Thyroid gland (tissue), 4 donors: ENCODE results near the gene IRF9. TPM values are rescaled to one million over a fixed set of nuclear protein-coding genes. Genes with fewer than 3 reads are reported as not detected.

Experiments
- DNase-seq, 2 donors: peaks; one replicate each; pipeline ENCODE4 v3.0.0-alpha.2; 2019
- H3K27ac ChIP-seq, 3 donors: fragments of 200-600 bp; sonication (generic); 1 replicate in 2 of 3; 2 replicates in 1 of 3; pipeline ENCODE4 v1.5.1; 2016 to 2019; ENCODE audit warnings: mild to moderate bottlenecking in 1 of 3, moderate library complexity in 1 of 3
- H3K27me3 ChIP-seq: fragments of 200-600 bp; sonication (generic); one replicate; pipeline ENCODE4 v1.5.1; 2019
- H3K36me3 ChIP-seq, 2 donors: fragments of 200-600 bp; sonication (generic); one replicate each; pipeline ENCODE4 v1.5.1; 2016 to 2019
- H3K4me1 ChIP-seq, 2 donors: fragments of 200-600 bp; sonication (generic); one replicate each; pipeline ENCODE4 v1.5.1; 2017 to 2019
- H3K4me3 ChIP-seq, 3 donors: fragments of 200-600 bp; sonication (generic); replicated peaks in 1 of 3; 1 replicate in 2 of 3; 2 replicates in 1 of 3; pipeline ENCODE4 v1.5.1; 2016; ENCODE audit warnings: mild to moderate bottlenecking in 1 of 3
- H3K9me3 ChIP-seq: fragments of 200-600 bp; sonication (generic); one replicate; pipeline ENCODE4 v1.5.1; 2017
- CTCF ChIP-seq, 6 experiments: fragments of 200-600 bp in 3 of 6; fragments of 450-650 bp in 3 of 6; sonication (generic) in 3 of 6; IDR thresholded peaks; one replicate each; pipeline ENCODE4 v1.5.1; 2016 to 2019; ENCODE audit warnings: antibody characterized with exemption in 6 of 6, mild to moderate bottlenecking in 2 of 6, inconsistent platforms in 1 of 6, moderate library complexity in 1 of 6
- POLR2A ChIP-seq, 2 donors: fragments of 450-650 bp; IDR thresholded peaks; one replicate each; pipeline ENCODE4 v1.6.1; 2017; ENCODE audit warnings: antibody characterized with exemption in 2 of 2, mild to moderate bottlenecking in 2 of 2, moderate library complexity in 1 of 2
- WGBS, 2 donors: methylation state at CpG; one replicate each; pipeline ENCODE4 v1.1.5; 2017; 5-methylcytosine and 5-hydroxymethylcytosine counted together
- intact Hi-C: fragments of 100-400 bp; cut with DNase I; formaldehyde crosslinking; loops from one replicate; pipeline ENCODE4 v1.15.1; 2023
- total RNA-seq, 4 donors: library from RNA; depleted of rRNA; stranded (reverse); fragments of >200 nt; gene quantifications; one replicate each; pipeline ENCODE4 v1.2.3, GENCODE V29; 2016

Gene IRF9
- total RNA-seq, 4 donors from 2014 or later = 55.1 to 92.3 (median 70.0) TPM

GRCh38 chr14:24155100-24155499, 6.0 kb upstream of the IRF9 start:
- H3K27ac ChIP-seq = no peak overlapping the region

GRCh38 chr14:24156840-24157239, 4.2 kb upstream of the IRF9 start:
- WGBS, 2 donors = 91 to 92% methylated on average over 1 of the region's 1 CpG
- Histone ChIP-seq H3K27ac (no peak overlapping the region), H3K4me3 (no peak overlapping the region), H3K36me3 (peaks cover 36 to 49% of the 10 kb centered on the region in 2 donors), H3K4me1 (peaks cover 4 to 10% of the 10 kb centered on the region in 2 donors), H3K9me3 (no peaks in the 10 kb centered on the region), H3K27me3 (no peaks in the 10 kb centered on the region)
- no peak for TF ChIP-seq CTCF (IDR thresholded peaks at IDR 0.05)
- no peak for TF ChIP-seq POLR2A (IDR thresholded peaks at IDR 0.05)
- intact Hi-C loops = no loop called here
- DNase-seq = no peak

More at GRCh38 chr14:24155100-24155499, 6.0 kb upstream of the IRF9 start:
- Histone ChIP-seq H3K27me3 (no peaks in the 10 kb centered on the region), H3K4me3 (no peak overlapping the region), H3K4me1 (no peaks in the 10 kb centered on the region), H3K9me3 (no peaks in the 10 kb centered on the region), H3K36me3 (peaks cover 49 to 61% of the 10 kb centered on the region in 2 donors)
- no peak for DNase-seq
- no peak for TF ChIP-seq CTCF (IDR thresholded peaks at IDR 0.05)
- TF ChIP-seq POLR2A (IDR thresholded peaks at IDR 0.05) = no peak
- intact Hi-C loops = no loop called here
- WGBS, 2 donors = 91 to 97% methylated on average over 9 to 10 of the region's 10 CpGs

DNA sequence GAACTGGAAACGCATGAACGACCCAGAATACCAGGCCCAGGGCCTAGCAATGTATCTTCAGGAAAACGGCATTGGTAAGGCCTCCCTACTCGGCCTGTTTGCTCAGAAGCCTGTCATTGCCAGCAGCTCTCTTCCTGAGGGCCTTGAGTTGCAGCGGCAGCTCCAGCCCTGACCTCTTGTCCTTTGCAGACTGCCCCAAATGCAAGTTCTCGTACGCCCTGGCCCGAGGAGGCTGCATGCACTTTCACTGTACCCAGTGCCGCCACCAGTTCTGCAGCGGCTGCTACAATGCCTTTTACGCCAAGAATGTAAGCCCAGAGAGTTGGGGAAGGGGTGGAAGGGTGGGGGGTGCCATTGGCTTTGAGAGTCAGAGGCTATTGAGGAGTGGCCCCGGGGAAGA, 3.7 kb upstream of the IRF9 start:
- WGBS, 2 donors = 91 to 92% methylated on average over 11 to 12 of the region's 12 CpGs
- Histone ChIP-seq H3K4me3 (no peak overlapping the region), H3K27ac (no peak overlapping the region), H3K36me3 (peaks cover 34 to 46% of the 10 kb centered on the region in 2 donors), H3K4me1 (peaks cover 9 to 14% of the 10 kb centered on the region in 2 donors), H3K27me3 (no peaks in the 10 kb centered on the region), H3K9me3 (no peaks in the 10 kb centered on the region)
- intact Hi-C loops = no loop called here
- DNase-seq = no peak
- TF ChIP-seq CTCF (IDR thresholded peaks at IDR 0.05) (no peak), POLR2A (IDR thresholded peaks at IDR 0.05) (no peak)

DNA sequence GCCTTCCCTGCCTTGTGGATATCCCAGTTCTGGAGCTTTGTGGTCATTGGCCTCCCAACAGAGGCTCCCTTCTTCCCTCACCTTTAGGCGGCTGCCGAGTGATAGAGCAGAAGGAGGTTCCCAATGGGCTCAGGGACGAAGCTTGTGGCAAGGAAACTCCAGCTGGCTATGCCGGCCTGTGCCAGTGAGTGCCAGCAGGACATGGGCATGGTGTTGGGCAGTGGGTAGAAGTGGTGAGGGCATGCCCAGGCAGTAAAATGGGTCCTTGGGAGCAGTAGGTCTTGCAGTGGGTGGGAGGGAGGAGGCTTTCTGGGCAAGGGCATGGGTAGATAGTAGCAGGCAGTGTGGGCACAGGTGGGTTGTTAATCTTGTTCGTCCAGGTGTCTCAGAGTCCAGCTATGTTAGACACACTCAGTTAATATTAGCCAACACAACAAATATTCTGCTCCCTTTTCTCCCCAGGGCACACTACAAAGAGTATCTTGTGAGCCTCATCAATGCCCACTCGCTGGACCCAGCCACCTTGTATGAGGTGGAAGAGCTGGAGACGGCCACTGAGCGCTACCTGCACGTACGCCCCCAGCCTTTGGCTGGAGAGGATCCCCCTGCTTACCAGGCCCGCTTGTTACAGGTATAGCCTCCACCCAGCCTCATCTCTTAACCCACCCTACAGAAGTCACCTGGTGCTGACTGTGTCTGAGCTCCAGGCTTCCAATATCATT, 1.1 kb upstream of the IRF9 start:
- TF ChIP-seq POLR2A (IDR thresholded peaks at IDR 0.05) (no peak), CTCF (IDR thresholded peaks at IDR 0.05) (no peak)
- intact Hi-C loops = no loop called here
- H3K4me1 ChIP-seq = peaks cover 18 to 27% of the 10 kb centered on the region in 2 donors
- no peak for DNase-seq
- H3K9me3 ChIP-seq = no peaks in the 10 kb centered on the region
- peak overlapping the region; percentile 56 to 97 (median 97) for H3K27ac ChIP-seq
- H3K27me3 ChIP-seq = no peaks in the 10 kb centered on the region
- peaks cover 49 to 56% of the 10 kb centered on the region in 2 donors for H3K36me3 ChIP-seq
- 95 to 96% methylated on average over 11 of the region's 11 CpGs for WGBS, 2 donors
- no peak overlapping the region for H3K4me3 ChIP-seq

GRCh38 chr14:24160499-24160849, 591 bp upstream of the IRF9 start:
- H3K36me3 ChIP-seq = peaks cover 49 to 56% of the 10 kb centered on the region in 2 donors
- no peak for DNase-seq
- no peak overlapping the region for H3K4me3 ChIP-seq
- intact Hi-C loops = no loop called here
- no peak for TF ChIP-seq CTCF (IDR thresholded peaks at IDR 0.05)
- TF ChIP-seq POLR2A (IDR thresholded peaks at IDR 0.05) = no peak
- H3K27me3 ChIP-seq = no peaks in the 10 kb centered on the region
- H3K4me1 ChIP-seq = peaks cover 18 to 27% of the 10 kb centered on the region in 2 donors
- peak overlapping the region; percentile 56 to 97 (median 97) for H3K27ac ChIP-seq
- WGBS, 2 donors = 89 to 94% methylated on average over 4 of the region's 4 CpGs
- H3K9me3 ChIP-seq = no peaks in the 10 kb centered on the region
